Measurements from ENCODE around the gene KIAA1958.

DNA sequence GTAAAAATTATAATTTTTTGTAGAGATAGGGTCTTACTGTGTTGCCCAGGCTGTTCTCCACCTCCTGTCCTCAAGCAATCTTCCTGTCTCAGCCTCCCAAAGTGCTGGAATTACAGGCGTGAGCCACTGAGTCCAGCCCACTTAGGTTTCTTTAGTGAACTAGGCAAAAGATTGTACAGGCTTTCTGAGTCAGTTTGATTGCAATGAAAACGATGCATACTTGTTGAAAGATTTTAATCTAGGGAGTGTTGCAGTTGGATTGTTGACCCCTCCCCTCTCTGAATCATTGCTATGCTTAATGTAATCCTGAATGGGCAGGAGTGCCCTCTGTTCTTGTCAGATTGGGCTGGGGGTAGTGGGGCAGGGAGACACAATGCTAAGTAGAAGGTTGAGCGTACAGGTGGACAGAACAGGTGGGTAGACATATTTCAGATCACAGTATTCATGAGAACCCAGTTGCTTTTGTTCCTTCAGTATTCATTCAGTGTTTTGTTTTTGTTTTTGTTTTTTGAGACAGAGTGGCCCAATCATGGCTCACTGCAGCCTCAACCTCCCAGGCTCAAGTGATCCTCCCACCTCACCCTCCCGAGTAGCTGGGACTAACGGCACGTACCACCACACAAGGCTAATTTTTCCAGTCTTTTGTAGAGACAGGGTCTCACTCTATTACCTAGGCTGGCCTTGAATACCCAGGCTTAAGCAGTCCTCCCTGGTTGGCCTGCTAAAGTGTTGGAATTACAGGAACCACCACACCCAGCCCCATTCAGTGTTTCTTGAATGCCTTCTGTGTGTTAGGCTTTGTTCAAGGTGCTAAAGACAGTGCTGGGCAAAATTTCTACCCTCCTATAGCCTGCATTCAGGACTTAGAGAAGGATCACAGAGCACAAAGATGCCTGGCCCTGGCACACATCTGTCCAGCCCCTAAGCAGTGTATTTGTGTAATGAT is 70.1 kb downstream of the KIAA1958 start:
- TF ChIP-seq, protein P1, sequence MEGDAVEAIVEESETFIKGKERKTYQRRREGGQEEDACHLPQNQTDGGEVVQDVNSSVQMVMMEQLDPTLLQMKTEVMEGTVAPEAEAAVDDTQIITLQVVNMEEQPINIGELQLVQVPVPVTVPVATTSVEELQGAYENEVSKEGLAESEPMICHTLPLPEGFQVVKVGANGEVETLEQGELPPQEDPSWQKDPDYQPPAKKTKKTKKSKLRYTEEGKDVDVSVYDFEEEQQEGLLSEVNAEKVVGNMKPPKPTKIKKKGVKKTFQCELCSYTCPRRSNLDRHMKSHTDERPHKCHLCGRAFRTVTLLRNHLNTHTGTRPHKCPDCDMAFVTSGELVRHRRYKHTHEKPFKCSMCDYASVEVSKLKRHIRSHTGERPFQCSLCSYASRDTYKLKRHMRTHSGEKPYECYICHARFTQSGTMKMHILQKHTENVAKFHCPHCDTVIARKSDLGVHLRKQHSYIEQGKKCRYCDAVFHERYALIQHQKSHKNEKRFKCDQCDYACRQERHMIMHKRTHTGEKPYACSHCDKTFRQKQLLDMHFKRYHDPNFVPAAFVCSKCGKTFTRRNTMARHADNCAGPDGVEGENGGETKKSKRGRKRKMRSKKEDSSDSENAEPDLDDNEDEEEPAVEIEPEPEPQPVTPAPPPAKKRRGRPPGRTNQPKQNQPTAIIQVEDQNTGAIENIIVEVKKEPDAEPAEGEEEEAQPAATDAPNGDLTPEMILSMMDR (conservative IDR thresholded peaks at IDR 0.05; ENCODE audit: low read depth, low read length), result no peak
- no peak for TF ChIP-seq EZH2 (IDR thresholded peaks at IDR 0.05; ENCODE audit: low read length, unreplicated experiment)
